HG02623 (cell line): Measurements from ENCODE around the gene SHC3.

Experiments used
- ATAC-seq: cut with Tn5 transposase; IDR thresholded peaks from one replicate; pipeline ENCODE4 v1.9.1; 2021; ENCODE audit warnings: moderate library complexity; ENCODE audit not compliant: unreplicated experiment

SHC3 gene

DNA sequence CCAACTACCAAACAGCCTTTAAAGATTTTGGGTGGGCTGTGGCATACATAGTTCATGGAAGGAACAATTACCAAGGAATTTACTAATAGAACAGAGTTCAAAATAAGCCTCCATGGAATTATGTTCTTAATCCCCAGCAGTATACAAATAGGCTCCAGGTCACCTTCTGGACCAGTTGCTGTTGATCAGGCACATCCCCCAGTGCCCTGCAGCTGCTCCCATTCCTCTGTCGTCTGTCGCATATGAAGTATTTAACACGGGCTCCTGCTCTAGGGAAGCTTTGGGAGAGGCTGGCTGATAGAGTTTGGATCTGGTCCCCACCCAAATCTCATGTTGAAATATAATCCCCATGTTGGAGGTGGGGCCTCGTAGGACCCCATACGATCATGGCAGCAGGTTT, 17.8 kb downstream of the SHC3 start:
- no peak for ATAC-seq

DNA sequence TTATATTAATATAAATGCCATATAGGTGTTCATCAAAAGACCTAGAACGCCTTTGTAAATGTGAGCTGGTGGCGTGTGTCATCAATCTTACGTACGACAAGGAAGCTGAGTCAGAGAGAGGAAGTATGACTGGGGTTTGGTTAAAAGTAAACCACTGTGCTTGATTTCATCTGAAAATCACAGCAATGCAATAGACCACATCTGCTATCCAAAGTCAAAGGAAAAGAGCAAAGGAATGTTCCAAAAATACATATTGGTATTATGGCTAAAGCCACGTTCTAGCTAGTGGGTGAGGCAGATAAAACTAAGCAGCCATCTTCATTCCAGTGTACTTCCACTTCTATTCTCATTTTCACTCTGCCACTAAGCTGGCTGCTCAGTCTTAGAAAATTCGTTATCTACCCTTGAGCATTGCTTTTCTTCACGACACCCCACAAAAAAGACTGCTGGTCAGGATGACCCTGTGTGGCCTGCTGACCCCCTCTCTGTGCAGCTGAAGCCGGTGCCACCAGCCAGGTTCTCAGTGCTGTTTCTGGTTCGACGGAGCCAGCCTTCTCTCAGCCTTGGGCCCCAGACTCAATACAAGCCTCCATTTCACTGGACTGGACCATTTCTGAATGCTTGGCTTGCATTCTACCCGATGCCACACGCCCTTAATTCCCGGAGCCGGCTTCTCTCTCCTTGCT, 23.8 kb downstream of the SHC3 start:
- no peak for ATAC-seq

- no peak for ATAC-seq
Observed at GRCh38 chr9:89154218-89154617, 24.4 kb downstream of the SHC3 start.

DNA sequence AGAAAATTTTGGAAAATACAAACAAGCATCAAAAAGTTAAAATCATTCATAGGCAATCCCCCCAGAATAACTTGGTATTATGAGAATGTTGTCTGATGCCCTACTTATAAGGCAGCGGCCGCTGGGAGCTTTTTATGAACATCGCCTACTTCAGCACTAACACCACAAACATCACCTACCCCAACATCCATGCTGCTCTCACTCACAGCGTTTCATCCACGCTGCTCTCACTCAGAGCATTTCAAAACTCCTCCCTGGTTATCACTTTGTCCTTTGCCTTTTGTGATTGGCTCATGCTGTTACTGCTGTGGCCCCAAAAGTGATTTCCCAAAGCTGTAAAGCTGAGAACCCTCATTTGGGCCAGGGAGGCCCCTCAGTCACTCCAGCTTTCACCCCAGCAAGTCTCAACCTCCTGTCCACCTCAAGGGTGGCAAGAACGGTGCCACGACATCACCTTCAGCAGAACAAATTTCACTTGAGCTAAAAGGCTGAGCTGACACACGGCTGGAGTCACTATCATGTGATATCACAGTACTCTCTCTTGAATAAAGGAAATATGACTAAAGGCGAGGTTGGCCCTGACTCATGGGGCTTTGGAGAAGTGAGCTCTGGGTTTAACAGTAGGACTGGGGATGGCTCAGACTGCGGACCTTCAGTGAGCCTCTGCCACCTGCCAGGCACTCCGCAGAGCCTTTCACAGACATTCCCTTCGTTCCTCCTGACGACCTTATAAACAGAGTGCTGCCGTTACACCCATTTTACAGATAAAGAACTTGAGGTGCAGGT, 25.2 kb downstream of the SHC3 start:
- ATAC-seq = no peak

GRCh38 chr9:89149726-89150125, 28.9 kb downstream of the SHC3 start:
- no peak for ATAC-seq

DNA sequence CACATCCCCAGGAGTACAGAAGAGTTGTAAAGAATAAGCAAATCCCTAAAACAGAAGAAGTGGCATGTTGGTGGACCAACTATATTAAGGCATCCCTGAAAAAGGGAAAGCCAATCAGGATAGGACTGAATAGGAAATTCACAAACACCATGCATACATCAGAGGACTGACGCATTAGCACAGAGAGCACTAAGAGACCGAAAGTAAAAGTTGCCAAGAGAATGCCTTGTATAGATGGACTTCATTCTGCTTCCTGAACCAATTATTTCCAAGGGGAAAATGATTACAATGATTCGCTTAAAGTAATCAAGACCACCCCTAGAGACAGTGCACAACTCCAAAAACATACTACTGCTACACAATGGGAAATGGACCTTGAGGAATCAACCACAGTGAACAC, 33.5 kb downstream of the SHC3 start:
- no peak for ATAC-seq

GRCh38 chr9:89144238-89144637, 34.4 kb downstream of the SHC3 start:
- ATAC-seq = no peak

DNA sequence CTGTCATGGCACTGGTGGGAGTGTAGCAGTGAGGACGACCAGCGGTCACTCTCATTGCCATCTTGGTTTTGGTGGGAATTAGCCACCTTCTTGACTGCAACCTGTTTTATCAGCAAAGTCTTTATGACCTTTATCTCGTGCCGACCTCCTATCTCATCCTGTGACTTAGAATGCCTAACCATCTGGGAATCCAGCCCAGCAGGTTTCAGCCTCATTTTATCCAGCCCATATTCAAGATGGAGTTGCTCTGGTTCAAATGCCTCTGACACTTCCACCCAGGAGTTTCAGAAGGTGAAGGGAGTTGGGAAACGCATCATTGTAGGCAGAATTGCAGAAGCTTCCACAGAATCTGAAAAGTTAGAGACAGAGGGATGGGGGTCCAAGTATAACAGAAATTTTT, 35.4 kb downstream of the SHC3 start:
- ATAC-seq = no peak

- ATAC-seq = no peak
Observed at GRCh38 chr9:89139455-89139854, 39.2 kb downstream of the SHC3 start.

DNA sequence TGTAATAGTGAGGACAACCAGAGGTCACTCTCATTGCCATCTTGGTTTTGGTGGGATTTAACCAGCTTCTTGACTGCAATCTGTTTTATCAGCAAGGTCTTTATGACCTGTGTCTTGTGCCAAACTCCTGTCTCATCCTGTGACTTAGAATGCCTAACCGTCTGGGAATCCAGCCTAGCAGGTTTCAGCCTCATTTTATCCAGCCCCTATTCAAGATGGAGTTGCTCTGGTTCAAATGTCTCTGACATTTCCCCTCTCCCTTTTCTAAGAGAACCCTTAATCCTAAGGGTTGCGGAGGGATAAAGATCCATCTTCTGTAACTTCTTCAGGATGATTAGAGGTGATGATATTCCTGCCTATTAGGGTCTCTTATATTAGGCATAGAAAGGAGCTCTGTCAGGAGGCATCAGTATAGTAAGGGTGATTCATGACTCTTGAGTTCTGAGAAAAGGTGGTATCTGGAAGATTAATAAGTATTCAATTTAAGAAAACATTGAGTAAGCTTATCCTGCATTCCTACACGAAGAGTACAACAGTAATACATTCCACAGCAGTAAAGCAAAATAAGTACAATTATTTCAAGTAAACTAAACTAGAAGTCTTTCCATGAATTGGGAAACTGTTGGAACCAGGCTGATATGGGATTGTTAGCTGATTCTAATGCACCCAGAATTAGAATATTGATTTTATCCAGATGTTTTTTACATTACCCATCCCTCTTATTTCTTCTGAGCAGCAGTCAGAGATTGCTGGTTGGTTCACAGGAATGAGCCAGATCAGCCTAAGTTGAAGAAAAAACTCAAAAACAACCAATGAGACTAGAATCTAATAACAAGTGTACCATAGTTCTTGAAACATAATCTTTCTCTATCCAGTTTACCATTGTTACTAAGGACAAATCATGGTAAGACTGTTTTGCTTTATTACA, 39.9 kb downstream of the SHC3 start:
- ATAC-seq = no peak

GRCh38 chr9:89137542-89138462, 40.8 kb downstream of the SHC3 start:
- ATAC-seq = no peak

DNA sequence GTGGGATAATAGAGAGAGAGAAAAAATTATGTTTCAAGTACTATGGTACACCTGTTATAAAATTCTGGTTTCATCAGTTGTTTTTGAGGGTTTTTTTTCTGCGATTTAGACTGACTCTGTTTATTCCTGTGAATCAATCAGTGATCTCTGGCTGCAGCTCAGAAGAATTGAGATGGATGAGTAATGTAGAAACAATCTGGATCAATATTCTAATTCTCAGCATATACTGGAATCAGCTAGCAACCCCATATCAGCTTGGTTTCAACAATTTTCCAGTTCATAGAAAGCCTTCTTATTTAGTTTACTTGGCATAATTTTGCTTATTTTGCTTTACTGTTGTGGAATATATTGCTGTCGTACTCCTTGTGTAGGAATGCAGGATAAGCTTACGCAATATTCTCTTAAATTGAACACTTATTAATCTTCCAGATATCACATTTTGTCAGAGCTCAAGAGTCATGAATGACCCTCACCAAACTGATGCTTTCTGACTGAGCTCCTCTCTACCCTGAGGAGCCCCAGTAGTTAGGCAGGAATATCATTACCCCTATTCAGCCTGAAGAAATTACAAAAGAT, 42.9 kb downstream of the SHC3 start:
- no peak for ATAC-seq

DNA sequence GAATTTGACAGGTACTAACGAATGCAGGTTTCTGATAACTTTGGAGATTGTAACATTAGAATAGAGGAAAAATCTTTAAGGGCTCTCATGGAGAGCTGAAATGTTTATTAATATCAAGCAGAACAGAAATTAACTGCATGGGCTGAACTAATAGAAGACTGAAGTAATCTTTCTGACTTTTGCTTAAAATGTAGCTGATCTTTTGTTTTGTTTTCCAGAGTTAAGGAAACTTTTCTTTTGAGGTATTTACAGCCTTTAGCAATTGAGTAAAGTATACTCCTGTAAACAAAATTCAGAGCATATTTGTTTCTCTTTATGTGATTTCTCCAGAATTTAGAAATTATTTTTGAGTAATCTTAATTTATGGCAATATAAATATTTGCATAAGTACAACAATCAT, 43.9 kb downstream of the SHC3 start:
- no peak for ATAC-seq

GRCh38 chr9:89122949-89123348, 55.7 kb downstream of the SHC3 start:
- ATAC-seq = no peak

DNA sequence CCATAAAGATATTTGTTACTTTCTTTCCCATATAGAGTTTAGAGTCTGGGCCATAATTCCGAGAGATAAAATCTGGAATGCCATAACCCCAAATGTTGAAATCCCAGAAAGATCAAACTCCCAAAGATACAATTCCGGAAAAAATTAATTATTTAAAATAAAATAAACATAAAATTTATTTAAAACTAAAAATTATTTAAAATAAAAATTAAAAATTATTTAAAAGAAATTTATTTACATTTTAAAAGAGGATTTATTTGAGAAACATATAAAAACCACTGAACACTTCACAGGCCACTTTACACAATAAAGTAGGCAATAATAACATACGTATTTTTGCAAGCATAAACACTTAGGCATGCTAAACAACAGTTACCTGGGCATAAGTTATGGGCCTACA, 57.9 kb downstream of the SHC3 start:
- no peak for ATAC-seq

- no peak for ATAC-seq
Observed at GRCh38 chr9:89116805-89117192, 61.8 kb downstream of the SHC3 start.

DNA sequence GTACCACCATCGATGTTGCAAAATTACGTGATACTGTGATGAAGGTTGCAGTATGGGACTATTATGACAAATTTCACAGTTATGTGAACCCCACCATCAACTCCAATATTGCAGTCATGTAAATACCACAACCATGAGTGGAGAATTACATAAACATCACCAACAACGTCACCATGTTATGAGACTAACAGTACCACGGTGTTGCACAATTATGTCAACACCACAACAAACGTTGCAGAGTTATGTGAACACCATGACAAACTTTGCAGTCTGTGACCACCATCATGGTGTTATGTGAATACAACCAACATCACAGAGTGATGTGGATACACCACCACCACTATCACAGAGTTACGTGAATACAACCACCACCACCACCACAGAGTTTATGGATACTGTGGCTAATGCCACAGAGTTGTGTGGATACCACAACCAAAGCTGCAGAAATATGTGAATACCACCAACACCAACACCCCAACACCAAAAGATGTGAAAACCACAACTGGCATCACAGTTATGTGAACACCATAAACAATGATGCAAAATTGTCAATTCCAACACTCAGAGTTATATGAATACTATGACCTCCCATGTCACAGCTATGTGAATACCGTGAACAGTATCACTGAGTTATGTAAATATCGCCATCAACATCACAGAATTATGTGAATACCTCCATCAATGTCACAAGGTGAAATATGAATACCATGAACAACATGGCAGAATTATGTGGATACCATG, 62.4 kb downstream of the SHC3 start:
- no peak for ATAC-seq

GRCh38 chr9:89115426-89115825, 63.2 kb downstream of the SHC3 start:
- no peak for ATAC-seq

GRCh38 chr9:89114741-89115140, 63.9 kb downstream of the SHC3 start:
- ATAC-seq = no peak
